ENCODE results near the gene IGF2BP3. TPM values are rescaled to one million over a fixed set of nuclear protein-coding genes. Genes with fewer than 3 reads are reported as not detected.

The IGF2BP3 gene
- total and polyA plus RNA-seq, 2 donors (not counting 3 experiments of a cell fraction or from before 2014, with no cell fraction given), result 41.2 to 111 TPM

DNA sequence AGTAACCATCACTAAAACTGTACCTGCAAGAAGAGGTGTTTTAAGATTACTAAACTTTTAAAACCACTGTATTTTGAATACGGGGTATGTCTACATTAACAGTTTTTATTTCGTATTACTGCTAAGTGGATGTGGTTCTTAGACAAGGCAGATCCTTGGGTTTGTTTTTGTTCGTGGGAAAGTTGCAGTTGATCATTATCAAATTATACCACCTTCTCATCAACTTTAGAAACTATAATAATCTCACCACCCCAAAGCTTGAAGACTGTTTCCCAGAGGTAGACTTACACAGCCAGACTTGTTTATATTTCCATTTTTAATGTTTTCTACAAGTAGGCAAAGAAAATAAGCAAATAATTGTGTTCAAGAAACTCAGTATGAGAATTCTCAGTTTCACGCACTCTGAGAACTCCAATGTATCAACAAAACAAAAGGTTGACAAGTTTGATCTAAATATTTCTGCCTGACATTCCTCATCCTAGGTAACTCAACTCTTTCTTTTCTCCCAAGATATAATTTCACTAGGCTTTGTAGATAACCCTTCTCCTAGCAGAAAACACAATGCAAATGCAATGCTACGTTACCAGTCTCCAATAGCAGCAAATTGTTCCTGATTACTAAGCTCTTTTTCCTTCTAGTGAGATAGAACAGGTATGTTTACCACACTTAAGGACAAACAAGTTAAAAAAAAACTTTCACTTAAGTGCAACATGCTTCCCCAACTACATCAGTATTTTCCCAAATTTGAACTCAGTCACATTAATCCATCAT lies 36.0 kb downstream of the IGF2BP3 start:
- H3K9ac ChIP-seq (replicated peaks; ENCODE audit: extremely low read depth, insufficient read depth, low read length), result no peak overlapping the region
- no peak overlapping the region for H3K4me3 ChIP-seq (replicated peaks in 1 of 3; ENCODE audit: insufficient read depth in 1 of 3, low read depth in 1 of 3, low read length in 3 of 3)
- no peaks in the 10 kb centered on the region for H3K27me3 ChIP-seq (ENCODE audit: control insufficient read depth in 2 of 2, insufficient read depth in 2 of 2, low read length in 2 of 2)
- intact Hi-C loops (cut with micrococcal nuclease) (loop anchor here (5.0 kb wide), 1 partner anchor 98 kb away; the partner anchor contains the start of gene TRA2A), dilution Hi-C loops (cut with MboI; ENCODE audit: extremely low pct_ligation_motif_present, low sequenced_read_pairs) (no loop called here)
- H3K4me1 ChIP-seq (ENCODE audit: control insufficient read depth, extremely low read depth, insufficient read depth, low read length), result peaks cover 26% of the 10 kb centered on the region
- DNase-seq (ENCODE audit: low read depth, low spot score), result no peak
- H3K27ac ChIP-seq (ENCODE audit: insufficient read depth, low read depth, low read length), result no peak overlapping the region
- no peak overlapping the region for H2AFZ ChIP-seq (ENCODE audit: low read depth, low read length)
- no peak for FAIRE-seq
- H4K20me1 ChIP-seq (replicated peaks; ENCODE audit: control insufficient read depth, extremely low read depth, insufficient read depth, low read length), result peaks cover 5% of the 10 kb centered on the region
- no peaks in the 10 kb centered on the region for H3K36me3 ChIP-seq (ENCODE audit: control insufficient read depth in 2 of 2, extremely low read depth in 1 of 2, insufficient read depth in 2 of 2, low read length in 2 of 2)
- ChIA-PET CTCF (interaction anchor here (6.4 kb wide), 1 partner anchor 76 kb away, joined by 37 read pairs; no protein-coding TSS in a partner anchor), POLR2A (no interaction called here)
- H3K9me3 ChIP-seq (replicated peaks; ENCODE audit: control insufficient read depth, insufficient read depth, low read length), result no peaks in the 10 kb centered on the region
- H3K4me2 ChIP-seq (ENCODE audit: insufficient read depth, low read length), result no peak overlapping the region
- no peaks in the 10 kb centered on the region for H3K9me1 ChIP-seq (replicated peaks; ENCODE audit: control insufficient read depth, extremely low read depth, insufficient read depth, low read length)
- BruUV-seq (replicated peaks), result no TSS peak
- peaks cover 98% of the 10 kb centered on the region for H3K79me2 ChIP-seq (ENCODE audit: control insufficient read depth, insufficient read depth, low read length)
- no peak for TF ChIP-seq POLR2AphosphoS5 (IDR thresholded peaks at IDR 0.05; ENCODE audit: insufficient read depth, low read depth, low read length)
- TF ChIP-seq MYC (IDR thresholded peaks at IDR 0.05; ENCODE audit: low read depth, low read length), result no peak
- TF ChIP-seq, protein P1, sequence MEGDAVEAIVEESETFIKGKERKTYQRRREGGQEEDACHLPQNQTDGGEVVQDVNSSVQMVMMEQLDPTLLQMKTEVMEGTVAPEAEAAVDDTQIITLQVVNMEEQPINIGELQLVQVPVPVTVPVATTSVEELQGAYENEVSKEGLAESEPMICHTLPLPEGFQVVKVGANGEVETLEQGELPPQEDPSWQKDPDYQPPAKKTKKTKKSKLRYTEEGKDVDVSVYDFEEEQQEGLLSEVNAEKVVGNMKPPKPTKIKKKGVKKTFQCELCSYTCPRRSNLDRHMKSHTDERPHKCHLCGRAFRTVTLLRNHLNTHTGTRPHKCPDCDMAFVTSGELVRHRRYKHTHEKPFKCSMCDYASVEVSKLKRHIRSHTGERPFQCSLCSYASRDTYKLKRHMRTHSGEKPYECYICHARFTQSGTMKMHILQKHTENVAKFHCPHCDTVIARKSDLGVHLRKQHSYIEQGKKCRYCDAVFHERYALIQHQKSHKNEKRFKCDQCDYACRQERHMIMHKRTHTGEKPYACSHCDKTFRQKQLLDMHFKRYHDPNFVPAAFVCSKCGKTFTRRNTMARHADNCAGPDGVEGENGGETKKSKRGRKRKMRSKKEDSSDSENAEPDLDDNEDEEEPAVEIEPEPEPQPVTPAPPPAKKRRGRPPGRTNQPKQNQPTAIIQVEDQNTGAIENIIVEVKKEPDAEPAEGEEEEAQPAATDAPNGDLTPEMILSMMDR (IDR thresholded peaks at IDR 0.05; ENCODE audit: extremely low read depth in 1 of 2, insufficient read depth in 1 of 2, low read depth in 1 of 2, low read length in 2 of 2), result no peak
- no peak for TF ChIP-seq FOS (IDR thresholded peaks at IDR 0.05; ENCODE audit: borderline replicate concordance, insufficient read depth, low read length)

All from endothelial cell of umbilical vein (primary cell).